HL-60 (cell line): ENCODE data around the gene LNPK.

Source experiments
- CTCF ChIP-seq: IDR thresholded peaks from one replicate; pipeline ENCODE4 v1.5.1; 2011; ENCODE audit warnings: low read length, control low read depth, inconsistent platforms; ENCODE audit not compliant: insufficient read depth
- POLR2AphosphoS5 ChIP-seq: IDR thresholded peaks from 2 replicates; pipeline ENCODE4 v1.6.1; 2012; ENCODE audit warnings: low read depth

- TF ChIP-seq POLR2AphosphoS5 (no peak), CTCF (no peak)
Observed at GRCh38 chr2:175890636-175891242, 111.3 kb downstream of the LNPK start.
